ENCODE measurements around the gene FAIM2. TPM values are rescaled to one million over a fixed set of nuclear protein-coding genes. Genes with fewer than 3 reads are reported as not detected.

FAIM2 gene
- total RNA-seq = under 0.01 TPM in 1 of 2 replicates, not detected in the other

GRCh38 chr12:49903700-49904423 lies at the start of gene FAIM2:
Gene FAIM2 (minus strand): TSS chr12:49903900. CDS start chr12:49903792, 108 bp downstream.

GRCh38 chr12:49950273-49951251 lies 46.9 kb upstream of the FAIM2 start, which contains the start of gene AQP2:
Gene AQP2 (plus strand): TSS chr12:49950737. CDS start chr12:49950831, 94 bp downstream.

GRCh38 chr12:49842519-49843352 lies 61.0 kb downstream of the FAIM2 start, which contains the start of gene BCDIN3D:
Gene BCDIN3D (minus strand): TSS chr12:49843106. CDS start chr12:49843087, 19 bp downstream.

GRCh38 chr12:49828133-49829091 lies 75.3 kb downstream of the FAIM2 start, which contains the start of gene NCKAP5L:
Gene NCKAP5L (minus strand): TSS chr12:49828413. CDS start chr12:49804044, 24,369 bp downstream.

Other genes with a start within 250 kb of the FAIM2 start
- gene FMNL3, start 196.5 kb downstream of the FAIM2 start, total RNA-seq = 3.4 and 4.3 TPM in 2 replicates
- gene TMBIM6, start 162.3 kb downstream of the FAIM2 start, total RNA-seq = 695 and 716 TPM in 2 replicates
- 4.4 and 11.6 TPM in 2 replicates for gene NCKAP5L, start 75.5 kb downstream of the FAIM2 start, total RNA-seq
- gene BCDIN3D, start 60.8 kb downstream of the FAIM2 start, total RNA-seq = 4.9 and 11.6 TPM in 2 replicates
- gene AQP2, start 46.8 kb upstream of the FAIM2 start, total RNA-seq = not detected in 2 replicates
- 0.34 and 0.43 TPM in 2 replicates for gene AQP5, start 58.0 kb upstream of the FAIM2 start, total RNA-seq
- gene AQP6, start 69.0 kb upstream of the FAIM2 start, total RNA-seq = not detected in 2 replicates
- gene RACGAP1, start 121.6 kb upstream of the FAIM2 start, total RNA-seq = 11.6 and 12.7 TPM in 2 replicates
- gene ASIC1, start 153.7 kb upstream of the FAIM2 start, total RNA-seq = 1.0 and 2.1 TPM in 2 replicates
- gene SMARCD1, start 181.4 kb upstream of the FAIM2 start, total RNA-seq = 42.0 and 61.5 TPM in 2 replicates
- gene GPD1, start 200.1 kb upstream of the FAIM2 start, total RNA-seq = under 0.01 and 0.07 TPM in 2 replicates
- 21.2 and 40.7 TPM in 2 replicates for gene COX14, start 208.3 kb upstream of the FAIM2 start, total RNA-seq